Measurements from ENCODE around the gene DMRTA2.

Gene DMRTA2

GRCh38 chr1:50424045-50424883 is 1.0 kb upstream of the DMRTA2 start:
- FAIRE-seq = no peak
- no peak for DNase-seq (ENCODE audit: low spot score)

- FAIRE-seq (no peak), DNase-seq (ENCODE audit: low spot score) (peak; percentile 31)
These were observed 392 bp upstream of the DMRTA2 start for GRCh38 chr1:50423670-50424000.

- no peak for FAIRE-seq
- no peak for DNase-seq (ENCODE audit: low spot score)
These were observed 633 bp downstream of the DMRTA2 start for GRCh38 chr1:50422675-50422945.

GRCh38 chr1:50421768-50422674 is 1.2 kb downstream of the DMRTA2 start:
- FAIRE-seq (no peak), DNase-seq (ENCODE audit: low spot score) (no peak)

GRCh38 chr1:50421366-50421748 is 1.9 kb downstream of the DMRTA2 start:
- DNase-seq (ENCODE audit: low spot score) (no peak), FAIRE-seq (no peak)

- no peak for FAIRE-seq
- DNase-seq (ENCODE audit: low spot score) = no peak
These were observed 2.4 kb downstream of the DMRTA2 start for GRCh38 chr1:50420689-50421365.

- FAIRE-seq (no peak), DNase-seq (ENCODE audit: low spot score) (no peak)
These were observed 3.2 kb downstream of the DMRTA2 start for GRCh38 chr1:50419907-50420677.

GRCh38 chr1:50419192-50419906 is 3.9 kb downstream of the DMRTA2 start:
- no peak for FAIRE-seq
- no peak for DNase-seq (ENCODE audit: low spot score)

- no peak for DNase-seq (ENCODE audit: low spot score)
- FAIRE-seq = no peak
These were observed 4.6 kb downstream of the DMRTA2 start for GRCh38 chr1:50418600-50419109.

- FAIRE-seq = no peak
- DNase-seq (ENCODE audit: low spot score) = no peak
These were observed 5.2 kb downstream of the DMRTA2 start for GRCh38 chr1:50417946-50418599.

GRCh38 chr1:50417507-50417906 is 5.7 kb downstream of the DMRTA2 start:
- DNase-seq (ENCODE audit: low spot score) (no peak), FAIRE-seq (no peak)

GRCh38 chr1:50416553-50417453 is 6.4 kb downstream of the DMRTA2 start:
- FAIRE-seq = no peak
- DNase-seq (ENCODE audit: low spot score) = no peak

- FAIRE-seq = no peak
- no peak for DNase-seq (ENCODE audit: low spot score)
These were observed 7.1 kb downstream of the DMRTA2 start for GRCh38 chr1:50416150-50416527.

GRCh38 chr1:50415235-50416149 is 7.8 kb downstream of the DMRTA2 start:
- no peak for DNase-seq (ENCODE audit: low spot score)
- FAIRE-seq = no peak

GRCh38 chr1:50414853-50415234 is 8.4 kb downstream of the DMRTA2 start:
- DNase-seq (ENCODE audit: low spot score) = no peak
- FAIRE-seq = no peak

- no peak for FAIRE-seq
These were observed 10.3 kb downstream of the DMRTA2 start for GRCh38 chr1:50412813-50413476.

GRCh38 chr1:50405814-50406213 is 17.4 kb downstream of the DMRTA2 start:
- FAIRE-seq (no peak), DNase-seq (ENCODE audit: low spot score) (no peak)

More at GRCh38 chr1:50412813-50413476, 10.3 kb downstream of the DMRTA2 start:
- no peak for DNase-seq (ENCODE audit: low spot score)
